GM19025 (cell line): ENCODE data around the gene RAB7A.
A peak's percentile ranks its signal among the peaks of the same experiment; 100 is the strongest.

Source experiments
- ATAC-seq: cut with Tn5 transposase; IDR thresholded peaks from one replicate; pipeline ENCODE4 v1.9.1; 2021; ENCODE audit warnings: mild to moderate bottlenecking, low read depth, moderate library complexity; ENCODE audit not compliant: unreplicated experiment

RAB7A gene

GRCh38 chr3:128726023-128727016 lies at the start of gene RAB7A:
Gene RAB7A, plus strand, starts transcription at chr3:128726183. Its CDS starts 69,185 bp downstream, at chr3:128795368.
- ATAC-seq, result peak; percentile 97

DNA sequence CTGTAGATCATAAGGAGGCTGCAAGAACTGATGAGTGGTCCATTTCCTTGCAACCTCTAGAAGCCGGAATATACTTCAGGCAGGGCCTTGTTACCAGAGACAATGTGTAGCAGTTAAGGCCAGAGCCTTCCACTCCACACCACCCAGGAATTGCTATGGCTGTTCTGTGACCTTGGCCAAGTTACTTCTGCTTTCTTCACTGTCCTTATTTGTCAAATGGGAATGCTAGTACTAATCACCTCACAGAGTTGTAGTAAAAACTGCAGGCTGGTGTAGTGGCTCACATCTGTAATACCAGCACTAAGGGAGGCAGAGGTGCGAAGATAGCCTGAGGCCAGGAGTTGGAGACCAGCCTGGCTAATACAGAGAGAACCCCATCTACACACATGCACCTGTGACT lies 46.6 kb upstream of the RAB7A start:
- no peak for ATAC-seq

GRCh38 chr3:128680603-128681368 lies 45.2 kb upstream of the RAB7A start:
- peak; percentile 93 for ATAC-seq

- ATAC-seq, result no peak
Measured at GRCh38 chr3:128681369-128681829, 44.6 kb upstream of the RAB7A start.

DNA sequence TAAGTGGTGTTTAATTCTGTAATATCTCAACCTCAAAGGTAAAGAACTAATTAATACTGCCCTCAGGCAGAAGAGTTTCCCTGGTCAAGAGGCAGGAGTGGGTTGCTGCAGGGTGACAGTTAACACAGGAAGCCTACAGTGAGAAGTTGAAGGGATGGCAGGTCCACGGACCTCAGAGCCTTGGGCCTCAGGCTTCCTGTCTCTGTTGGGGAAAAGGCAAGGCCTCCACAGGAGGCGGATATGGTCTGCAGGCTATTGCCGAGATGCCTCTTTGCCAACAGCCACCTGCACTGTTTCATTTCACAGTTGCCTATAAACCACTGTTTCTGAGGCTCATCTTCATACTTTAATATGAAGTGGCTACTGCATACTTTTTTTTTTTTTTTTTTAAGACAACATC lies 42.0 kb upstream of the RAB7A start:
- no peak for ATAC-seq

DNA sequence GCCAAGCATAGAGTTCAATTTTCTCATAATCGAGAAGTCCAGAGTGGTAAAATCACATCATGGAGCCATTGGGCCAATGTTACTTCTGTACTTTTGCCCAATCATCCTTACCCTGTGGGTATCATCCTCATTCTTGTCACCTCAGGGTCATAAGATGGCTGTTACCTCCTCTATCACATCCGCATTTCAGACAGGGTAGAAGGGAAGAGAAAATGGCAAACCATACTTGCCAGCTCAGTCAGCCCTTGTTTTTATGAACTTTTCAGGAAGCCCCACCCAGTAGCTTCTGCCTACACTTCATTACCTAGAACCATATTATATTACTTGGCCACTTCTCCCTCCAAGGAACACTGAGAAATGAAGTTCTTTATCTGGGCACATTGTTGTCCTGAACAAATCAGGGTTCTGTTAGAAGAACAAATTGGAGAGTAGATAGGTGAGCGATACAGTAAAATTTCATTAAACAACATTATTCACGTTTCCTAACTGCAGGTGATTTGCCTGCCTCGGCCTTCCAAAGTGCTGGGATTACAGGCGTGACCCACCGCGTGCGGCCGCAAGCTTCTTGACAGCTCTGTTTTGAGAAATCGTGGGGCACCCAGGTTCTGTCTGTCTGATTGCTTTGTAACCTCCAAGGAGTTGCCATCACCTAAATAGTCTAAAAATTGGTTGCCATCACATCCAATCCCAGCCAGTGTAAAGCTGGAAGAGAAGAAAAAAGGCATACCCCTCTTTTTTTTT lies 40.8 kb upstream of the RAB7A start:
- ATAC-seq, result no peak

DNA sequence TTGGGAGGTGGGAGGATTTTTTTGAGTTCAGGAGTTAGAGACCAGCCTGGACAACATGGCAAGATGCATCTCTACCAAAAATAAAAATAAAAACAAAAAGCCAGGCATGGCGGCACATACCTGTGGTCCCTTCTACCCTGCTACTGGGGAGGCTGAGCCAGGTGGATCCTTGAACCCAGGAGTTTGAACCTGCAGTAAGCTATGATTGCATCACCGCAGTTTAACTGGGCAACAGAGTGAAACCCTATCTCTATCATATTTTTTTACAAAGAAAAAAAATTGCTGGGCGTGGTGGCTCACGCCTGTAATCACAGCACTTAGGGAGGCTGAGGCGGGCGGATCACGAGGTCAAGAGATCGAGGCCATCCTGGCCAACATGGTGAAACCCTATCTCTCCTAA lies 39.5 kb upstream of the RAB7A start:
- ATAC-seq, result no peak

DNA sequence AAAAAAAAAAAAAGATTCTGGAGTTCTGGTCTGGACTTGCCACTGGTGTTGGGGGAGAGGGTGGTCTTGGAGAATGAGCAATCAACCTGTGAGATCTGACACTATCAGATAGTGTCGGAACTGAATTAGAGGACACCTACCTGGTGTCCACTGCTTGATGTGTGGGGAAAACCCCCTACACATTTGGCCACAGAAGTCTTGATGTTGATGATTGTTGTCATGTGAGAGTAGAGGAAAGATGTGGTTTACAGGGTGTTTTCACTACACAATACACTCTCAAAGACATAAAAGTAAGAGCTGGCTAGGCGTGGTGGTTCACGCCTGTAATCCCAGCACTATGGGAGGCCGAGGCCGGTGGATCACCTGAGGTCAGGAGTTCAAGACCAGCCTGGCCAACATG lies 36.9 kb upstream of the RAB7A start:
- no peak for ATAC-seq

DNA sequence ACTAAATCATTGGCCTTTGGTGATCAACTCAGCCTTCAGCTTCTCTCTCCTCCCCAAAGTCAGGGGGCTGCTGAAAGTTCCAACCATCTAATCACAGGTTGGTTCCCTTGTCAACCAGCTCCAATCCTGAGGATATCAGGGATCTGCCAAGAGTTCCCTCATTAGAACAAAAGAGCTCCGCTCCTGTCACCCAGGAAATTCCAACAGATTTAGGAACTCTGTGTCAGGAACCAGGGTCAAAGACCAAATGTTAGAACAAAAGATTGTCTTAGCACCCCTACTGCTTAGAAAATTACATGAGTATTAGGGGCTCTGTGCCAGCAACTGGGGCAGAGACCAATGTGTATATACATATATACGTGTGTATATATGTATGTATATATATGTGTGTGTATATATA lies 32.3 kb upstream of the RAB7A start:
- no peak for ATAC-seq

DNA sequence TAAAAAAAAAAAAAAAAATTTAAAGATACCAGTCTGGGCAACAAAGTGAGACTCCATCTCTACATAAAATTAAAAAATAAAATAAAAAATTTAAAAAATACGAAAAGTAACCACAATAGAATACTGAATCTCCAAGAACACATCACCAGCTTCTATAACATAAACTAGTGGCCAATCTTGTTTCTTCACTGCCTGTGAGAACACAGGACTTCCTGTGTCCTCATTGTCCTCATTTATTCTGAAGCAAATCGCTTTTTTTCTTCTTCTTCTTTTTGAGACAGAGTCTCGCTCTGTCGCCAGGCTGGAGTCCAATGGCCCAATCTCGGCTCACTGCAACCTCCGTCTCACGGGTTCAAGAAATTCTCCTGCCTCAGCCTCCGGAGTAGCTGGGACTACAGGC lies 28.6 kb upstream of the RAB7A start:
- no peak for ATAC-seq

DNA sequence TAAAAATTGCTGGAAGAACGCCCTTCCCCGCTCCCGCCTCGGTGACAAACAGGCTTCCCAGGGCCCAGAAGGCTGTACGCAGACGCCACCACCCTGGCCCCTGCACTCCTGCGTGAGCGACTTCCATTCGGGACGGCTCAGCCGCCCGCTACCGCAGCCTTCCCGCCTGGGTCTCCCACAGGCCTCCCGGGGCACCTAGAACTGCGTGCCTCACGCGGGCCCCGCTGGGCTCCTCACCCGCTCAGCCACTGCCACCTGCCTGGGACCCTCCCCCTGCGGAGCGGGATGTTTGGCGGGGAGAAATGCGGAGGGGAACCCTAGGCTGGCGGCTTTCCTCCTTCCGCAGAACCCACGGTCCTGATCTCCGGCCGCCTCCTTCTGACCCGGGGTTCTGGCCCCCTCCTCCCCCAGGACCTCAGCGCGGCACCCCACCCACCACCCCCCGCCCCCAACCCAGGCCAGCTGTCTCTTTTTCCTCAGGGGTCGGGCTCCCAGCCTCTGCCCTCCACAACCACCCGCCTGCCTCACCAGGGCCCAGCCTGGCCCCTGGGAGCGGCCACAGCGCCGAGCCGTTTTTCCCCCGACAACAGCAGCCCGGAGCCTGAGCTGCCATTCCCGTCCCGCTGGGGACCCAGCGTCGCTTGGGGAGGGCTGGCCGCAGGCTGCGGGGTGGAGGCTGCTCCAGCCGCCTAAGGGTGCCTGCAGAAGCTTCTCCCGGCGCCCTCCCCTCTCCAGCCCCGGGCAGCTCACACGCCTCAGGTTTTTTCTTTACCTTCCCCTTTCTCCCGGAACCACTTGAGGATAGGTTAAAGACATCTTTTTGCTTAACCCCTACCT lies 27.6 kb upstream of the RAB7A start:
- no peak for ATAC-seq

DNA sequence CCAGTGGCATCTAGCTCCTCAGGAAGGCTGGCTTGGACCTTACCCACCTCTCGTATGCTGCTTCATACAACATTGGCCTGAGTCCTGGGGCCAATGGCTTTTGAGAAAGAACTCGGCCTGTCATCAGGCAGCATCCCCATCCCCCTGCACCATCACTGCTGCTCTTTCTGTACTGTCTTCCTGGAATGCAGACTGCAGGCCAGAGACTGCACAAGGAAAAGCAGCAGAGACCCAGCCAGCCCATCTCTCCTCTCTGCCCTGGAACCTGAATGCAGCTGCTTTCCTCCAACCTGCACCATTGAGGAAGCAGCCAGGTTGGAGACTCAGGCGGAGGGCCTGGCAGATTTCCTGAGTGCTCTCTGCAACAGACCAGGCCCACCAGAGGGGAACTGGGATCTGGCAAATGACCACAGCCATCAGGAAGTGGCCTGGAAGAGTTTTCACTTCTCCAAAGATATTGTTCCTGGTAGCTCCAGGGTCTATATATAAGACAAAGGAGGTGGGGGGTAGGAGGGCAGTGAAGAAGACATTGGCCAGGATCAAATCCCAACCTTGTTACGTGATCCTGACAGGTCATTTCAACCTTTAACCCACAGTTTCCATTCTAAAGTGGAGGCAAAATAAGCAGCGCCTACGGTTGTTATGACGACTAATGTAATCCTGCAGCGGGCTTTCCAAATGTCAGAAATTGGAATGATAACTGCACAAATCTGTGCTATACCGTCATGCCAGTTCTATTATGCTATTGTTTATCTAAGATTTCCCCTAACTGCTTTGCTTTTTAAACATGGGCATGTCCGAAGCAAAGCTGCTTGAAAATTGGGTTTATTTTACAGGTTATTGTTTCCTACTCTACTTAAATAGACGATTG lies 24.4 kb upstream of the RAB7A start:
- ATAC-seq, result no peak

- ATAC-seq, result no peak
Measured at GRCh38 chr3:128702391-128702790, 23.6 kb upstream of the RAB7A start.

DNA sequence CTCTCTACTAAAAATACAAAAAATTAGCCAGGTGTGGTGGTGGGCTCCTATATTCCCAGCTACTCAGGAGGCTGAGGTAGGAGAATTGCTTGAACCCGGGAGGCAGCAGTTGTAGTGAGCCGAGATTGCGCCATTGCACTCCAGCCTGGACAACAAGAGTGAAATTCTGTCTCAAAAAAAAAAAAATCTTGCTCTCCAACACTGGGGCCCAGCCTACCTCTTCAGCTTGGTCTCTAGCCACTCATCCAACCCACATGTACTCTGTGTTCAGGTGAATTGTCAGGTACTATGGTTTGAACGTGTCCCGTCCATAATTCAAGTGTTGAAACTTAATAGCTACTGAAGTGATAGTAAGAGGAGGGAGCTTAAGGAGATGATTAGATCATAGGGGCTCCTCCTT lies 22.4 kb upstream of the RAB7A start:
- no peak for ATAC-seq

GRCh38 chr3:128706086-128706615 lies 19.8 kb upstream of the RAB7A start:
- ATAC-seq, result no peak

DNA sequence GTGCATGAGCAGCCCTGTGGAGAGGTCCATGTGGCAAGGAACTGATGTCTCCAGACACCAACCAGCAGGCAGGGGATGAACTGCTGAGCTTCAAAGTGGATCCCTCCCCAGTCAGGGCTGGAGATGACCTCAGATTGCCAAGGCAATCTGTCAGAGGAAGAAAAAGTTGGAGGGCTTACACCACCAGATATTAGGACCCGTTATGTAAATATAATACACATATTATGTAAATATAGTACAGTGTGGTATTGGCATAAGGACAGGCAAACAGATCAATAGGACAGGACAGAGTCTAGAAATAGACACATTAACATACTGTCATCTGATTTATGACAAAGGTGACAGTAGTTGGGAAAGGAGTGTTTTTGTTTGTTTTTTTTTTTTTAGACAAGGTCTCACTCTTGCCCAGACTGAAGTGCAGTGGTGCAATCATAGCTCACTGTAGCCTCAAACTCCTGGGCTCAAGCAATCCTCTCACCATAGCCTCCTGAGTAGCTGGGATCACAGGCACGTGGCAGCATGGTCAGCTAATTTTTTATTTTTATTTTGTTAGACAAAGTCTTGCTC lies 18.0 kb upstream of the RAB7A start:
- no peak for ATAC-seq

DNA sequence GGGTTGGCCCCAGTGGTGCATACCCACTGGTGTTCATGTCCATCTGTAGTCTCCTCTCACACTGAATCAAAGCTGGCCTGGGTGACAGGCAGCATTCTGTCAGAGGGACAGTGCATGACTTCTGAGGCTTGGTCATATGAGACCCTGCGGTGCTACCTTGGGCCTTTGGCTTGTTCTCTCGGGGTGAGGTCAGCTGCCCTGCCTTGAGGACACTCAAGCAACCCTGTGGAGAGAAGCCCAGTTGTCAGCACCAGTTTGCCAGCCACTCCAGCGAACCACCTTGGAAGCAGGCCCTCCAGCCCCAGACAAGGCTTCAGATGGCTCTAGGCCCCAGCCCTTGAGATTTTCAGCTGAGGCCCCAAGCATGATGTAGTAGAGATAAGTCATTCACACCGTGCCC lies 16.9 kb upstream of the RAB7A start:
- no peak for ATAC-seq

GRCh38 chr3:128709506-128710210 lies 16.3 kb upstream of the RAB7A start:
- ATAC-seq, result no peak
